ENCODE results near the gene MYO1A. TPM values are rescaled to one million over a fixed set of nuclear protein-coding genes. Genes with fewer than 3 reads are reported as not detected.

MYO1A gene
- 0.07 TPM in 1 of 2 replicates, not detected in the other for total RNA-seq

GRCh38 chr12:57049890-57050289, at the start of gene MYO1A:
Gene MYO1A (minus strand): TSS chr12:57050129. CDS start chr12:57048323, 1,806 bp downstream.
- no peak within 1 kb of the TSS for H3K4me3 ChIP-seq (ENCODE audit: low read depth, low read length)
- DNase-seq (ENCODE audit: low read depth), result no peak

GRCh38 chr12:57099047-57099714, 49.3 kb upstream of the MYO1A start:
- no peak for TF ChIP-seq CTCF (conservative IDR thresholded peaks at IDR 0.05; ENCODE audit: low read depth, low read length)
- no peak overlapping the region for H3K4me3 ChIP-seq (ENCODE audit: low read depth, low read length)
- no peak for DNase-seq (ENCODE audit: low read depth)

More at GRCh38 chr12:57049890-57050289, at the start of gene MYO1A:
- TF ChIP-seq CTCF (conservative IDR thresholded peaks at IDR 0.05; ENCODE audit: low read depth, low read length), result no peak

- no peak for DNase-seq (ENCODE audit: low read depth)
- TF ChIP-seq CTCF (conservative IDR thresholded peaks at IDR 0.05; ENCODE audit: low read depth, low read length), result no peak
- no peak overlapping the region for H3K4me3 ChIP-seq (ENCODE audit: low read depth, low read length)
Measured at GRCh38 chr12:57098546-57098945, 48.6 kb upstream of the MYO1A start.

- no peak for DNase-seq (ENCODE audit: low read depth)
- no peak for TF ChIP-seq CTCF (conservative IDR thresholded peaks at IDR 0.05; ENCODE audit: low read depth, low read length)
- H3K4me3 ChIP-seq (ENCODE audit: low read depth, low read length), result no peak overlapping the region
Measured at GRCh38 chr12:57097554-57097835, 47.6 kb upstream of the MYO1A start.

GRCh38 chr12:57096748-57097553, 47.0 kb upstream of the MYO1A start:
- no peak overlapping the region for H3K4me3 ChIP-seq (ENCODE audit: low read depth, low read length)
- DNase-seq (ENCODE audit: low read depth), result no peak
- TF ChIP-seq CTCF (conservative IDR thresholded peaks at IDR 0.05; ENCODE audit: low read depth, low read length), result no peak

GRCh38 chr12:57096099-57096572, 46.2 kb upstream of the MYO1A start:
- H3K4me3 ChIP-seq (ENCODE audit: low read depth, low read length), result no peak overlapping the region
- TF ChIP-seq CTCF (conservative IDR thresholded peaks at IDR 0.05; ENCODE audit: low read depth, low read length), result no peak
- no peak for DNase-seq (ENCODE audit: low read depth)

All from epithelial cell of proximal tubule (primary cell).